ENCODE data around the gene DKK3.
A peak's percentile ranks its signal among the peaks of the same experiment; 100 is the strongest.

DKK3 gene

GRCh38 chr11:11935536-11935935 lies 72.9 kb downstream of the DKK3 start:
- no peak for DNase-seq

- peak; percentile 18 to 68 for DNase-seq
Observed at GRCh38 chr11:11931461-11932055, 76.9 kb downstream of the DKK3 start.

- DNase-seq = no peak
Observed at GRCh38 chr11:11929920-11930319, 78.5 kb downstream of the DKK3 start.

- DNase-seq = no peak
Observed at GRCh38 chr11:11923828-11924227, 84.6 kb downstream of the DKK3 start.

- peak; percentile 56 to 62 for DNase-seq
Observed at GRCh38 chr11:11916981-11917399, 91.4 kb downstream of the DKK3 start.

- no peak for DNase-seq
Observed at GRCh38 chr11:11915625-11916024, 92.8 kb downstream of the DKK3 start.

- DNase-seq = no peak
Observed at GRCh38 chr11:11913395-11913794, 95.0 kb downstream of the DKK3 start.

Measured in NCI-H526 (cell line).